GM23338 (cell line): ENCODE measurements around the gene EHD1. TPM values are rescaled to one million over a fixed set of nuclear protein-coding genes. Genes with fewer than 3 reads are reported as not detected.

Experiments
- ATAC-seq: fragments of 200-7000 bp; cut with Tn5 transposase; 3 replicates; pipeline ENCODE4 v1.9.1; 2020
- DNase-seq: peaks from one replicate; pipeline ENCODE4 v3.0.0-alpha.2; 2015; ENCODE audit warnings: low spot score
- H2AFZ ChIP-seq: fragments of 200-600 bp; sonication (generic); 2 replicates; pipeline ENCODE4 v1.8.0; 2016; ENCODE audit warnings: antibody characterized with exemption, mild to moderate bottlenecking, moderate library complexity
- H3F3A ChIP-seq: fragments of 200-600 bp; sonication (generic); replicated peaks from 2 replicates; pipeline ENCODE4 v1.8.0; 2017; ENCODE audit warnings: antibody characterized with exemption, mixed run types, low read depth
- H3K27ac ChIP-seq: fragments of 200-600 bp; sonication (generic); 2 replicates; pipeline ENCODE4 v1.6.1; 2016; ENCODE audit warnings: low read depth
- H3K27me3 ChIP-seq: fragments of 200-600 bp; sonication (generic); 2 replicates; pipeline ENCODE4 v1.8.0; 2016; ENCODE audit warnings: mild to moderate bottlenecking, mixed run types, moderate library complexity; ENCODE audit not compliant: insufficient read depth
- H3K36me3 ChIP-seq: fragments of 200-600 bp; sonication (generic); 2 replicates; pipeline ENCODE4 v1.8.0; 2016; ENCODE audit warnings: mild to moderate bottlenecking; ENCODE audit not compliant: insufficient read depth
- H3K4me1 ChIP-seq: fragments of 200-600 bp; sonication (generic); 2 replicates; pipeline ENCODE4 v1.8.0; 2016; ENCODE audit warnings: mild to moderate bottlenecking, moderate library complexity; ENCODE audit not compliant: insufficient read depth
- H3K4me2 ChIP-seq: fragments of 200-600 bp; sonication (generic); 2 replicates; pipeline ENCODE4 v1.7.1; 2017; ENCODE audit warnings: mixed run types
- H3K4me3 ChIP-seq: fragments of 200-600 bp; sonication (generic); 2 replicates; pipeline ENCODE4 v1.6.1; 2016; ENCODE audit warnings: mixed run types
- H3K79me2 ChIP-seq: fragments of 200-600 bp; sonication (generic); replicated peaks from 2 replicates; pipeline ENCODE4 v1.8.0; 2017; ENCODE audit warnings: mild to moderate bottlenecking; ENCODE audit not compliant: insufficient read depth
- H3K9me2 ChIP-seq: fragments of 200-600 bp; sonication (generic); 2 replicates; pipeline ENCODE4 v1.8.0; 2017; ENCODE audit not compliant: insufficient read depth
- H4K20me1 ChIP-seq: fragments of 200-600 bp; sonication (generic); replicated peaks from 2 replicates; pipeline ENCODE4 v1.8.0; 2017; ENCODE audit warnings: mild to moderate bottlenecking; ENCODE audit not compliant: insufficient read depth
- H3K27ac Mint-ChIP-seq: 2 replicates; pipeline ENCODE4 v1.8.0; 2020; ENCODE audit warnings: inconsistent platforms, mild to moderate bottlenecking, moderate library complexity, mixed read lengths
- H3K27me3 Mint-ChIP-seq: 3 replicates; pipeline ENCODE4 v1.8.0; 2022; ENCODE audit warnings: low read depth, mild to moderate bottlenecking, moderate library complexity, mixed read lengths, inconsistent platforms; ENCODE audit not compliant: insufficient read depth, poor library complexity
- H3K36me3 Mint-ChIP-seq: 3 replicates; pipeline ENCODE4 v1.8.0; 2021; ENCODE audit warnings: low read depth, mild to moderate bottlenecking, inconsistent platforms, moderate library complexity, mixed read lengths
- H3K4me1 Mint-ChIP-seq: 3 replicates; pipeline ENCODE4 v1.8.0; 2020; ENCODE audit warnings: mild to moderate bottlenecking, inconsistent platforms, mixed read lengths
- H3K4me3 Mint-ChIP-seq: 3 replicates; pipeline ENCODE4 v1.8.0; 2021; ENCODE audit warnings: moderate library complexity, mild to moderate bottlenecking, inconsistent platforms, mixed read lengths
- H3K9me3 Mint-ChIP-seq: 3 replicates; pipeline ENCODE4 v1.8.0; 2020; ENCODE audit warnings: moderate library complexity, mild to moderate bottlenecking, inconsistent platforms, mixed read lengths
- CREB1 ChIP-seq: fragments of 250-450 bp; sonication (Bioruptor Pico); IDR thresholded peaks from 2 replicates; pipeline ENCODE4 v1.5.0; 2020; ENCODE audit warnings: low read depth, mild to moderate bottlenecking, moderate library complexity
- EZH2 ChIP-seq: fragments of 200-600 bp; sonication (generic); IDR thresholded peaks from one replicate; pipeline ENCODE4 v1.8.0; 2017; ENCODE audit warnings: antibody characterized with exemption, mild to moderate bottlenecking, low read depth; ENCODE audit not compliant: unreplicated experiment
- EZH2phosphoT487 ChIP-seq: fragments of 200-600 bp; sonication (generic); IDR thresholded peaks from one replicate; pipeline ENCODE4 v1.8.1; 2018; ENCODE audit warnings: antibody characterized with exemption; ENCODE audit not compliant: unreplicated experiment
- JUNB ChIP-seq: IDR thresholded peaks from one replicate; pipeline ENCODE4 v1.6.1; 2016; ENCODE audit warnings: antibody characterized with exemption; ENCODE audit not compliant: unreplicated experiment
- NANOG ChIP-seq: IDR thresholded peaks from 2 replicates; pipeline ENCODE4 v1.6.1; 2016; ENCODE audit warnings: antibody characterized with exemption, borderline replicate concordance
- POLR2AphosphoS5 ChIP-seq: IDR thresholded peaks from 2 replicates; pipeline ENCODE4 v1.6.1; 2016; ENCODE audit warnings: antibody characterized with exemption, low read depth
- ZNF114 ChIP-seq: fragments of 250-450 bp; sonication (Bioruptor Pico); IDR thresholded peaks from 2 replicates; pipeline ENCODE4 v1.5.0; 2020; ENCODE audit warnings: mild to moderate bottlenecking, moderate library complexity
- polyA plus RNA-seq: library from polyadenylated mRNA; unstranded; fragments of >200 nt; fragmentation: Nextera tagmentation; extraction: Ambion mirVana; gene quantifications from 2 replicates; pipeline ENCODE4 v1.2.1, GENCODE V29; 2016
- total RNA-seq: library from RNA; depleted of rRNA; stranded (reverse); fragments of >200 nt; shearing (Covaris generic); gene quantifications from 2 replicates; pipeline ENCODE4 v1.2.3, GENCODE V29; 2014
- TF ChIP-seq, protein P1 (sequence below): fragments of 250-450 bp; sonication (Bioruptor Pico); IDR thresholded peaks from 2 replicates; pipeline ENCODE4 v1.5.0; 2020; ENCODE audit warnings: mild to moderate bottlenecking, moderate library complexity
- TF ChIP-seq, protein P2 (sequence below), 2 experiments: fragments of 200-600 bp in 1 of 2; sonication (generic) in 1 of 2; conservative IDR thresholded peaks; 2 replicates each; pipeline versions ENCODE4 v1.5.1 to v1.6.1; 2016 to 2017; ENCODE audit warnings: antibody characterized with exemption in 2 of 2, low read depth in 2 of 2, mild to moderate bottlenecking in 2 of 2, moderate library complexity in 1 of 2
- TF ChIP-seq, protein P3 (sequence below): IDR thresholded peaks from 2 replicates; pipeline ENCODE4 v1.6.1; 2016; ENCODE audit warnings: antibody characterized with exemption

EHD1 gene
- total and polyA plus RNA-seq, 2 experiments from 2014 or later = 16.7 to 69.7 TPM

DNA sequence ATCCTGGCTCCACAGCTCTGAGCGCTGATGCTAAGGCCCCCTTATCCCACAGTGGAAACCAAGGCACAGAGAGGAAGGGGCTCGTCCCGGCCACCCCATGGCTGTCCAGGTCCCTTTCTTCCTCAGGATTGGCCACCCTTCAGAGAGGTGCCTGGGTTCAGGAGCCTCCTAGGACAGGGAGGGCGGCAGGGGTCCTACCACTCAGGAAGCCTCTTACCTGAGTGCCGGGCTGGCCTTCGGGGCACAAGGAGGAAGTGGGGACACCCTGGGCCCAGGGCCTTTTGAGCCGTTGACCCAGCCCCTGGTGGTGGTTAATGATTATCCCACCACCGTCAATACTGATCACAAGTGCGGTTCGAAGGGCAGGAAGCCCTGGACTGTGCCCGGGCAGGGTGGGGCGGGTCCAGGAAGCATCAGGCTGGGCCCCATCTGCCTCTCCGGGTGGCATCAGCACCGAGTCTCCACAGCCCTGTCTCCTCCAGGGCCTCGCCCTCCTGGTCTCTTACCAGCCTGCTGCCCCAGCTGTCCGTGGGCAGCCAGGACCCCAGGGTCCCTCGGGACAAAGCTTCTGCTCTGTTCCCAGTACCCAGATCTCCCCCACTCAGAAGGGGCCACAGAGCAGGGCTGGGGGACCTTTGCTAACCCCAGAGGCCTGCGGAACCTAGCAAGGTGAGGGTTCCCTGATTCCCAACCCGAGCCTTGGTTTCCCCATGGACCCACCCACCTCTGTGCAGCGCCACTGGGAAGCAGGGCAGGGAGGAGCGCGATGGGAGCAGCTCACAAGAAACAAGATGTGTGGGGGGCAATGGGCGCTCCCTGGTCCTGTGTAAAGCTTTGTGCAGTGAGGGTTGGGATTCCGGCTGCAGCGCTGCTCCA, 15.0 kb upstream of the EHD1 start (continued):
- TF ChIP-seq, protein P1, sequence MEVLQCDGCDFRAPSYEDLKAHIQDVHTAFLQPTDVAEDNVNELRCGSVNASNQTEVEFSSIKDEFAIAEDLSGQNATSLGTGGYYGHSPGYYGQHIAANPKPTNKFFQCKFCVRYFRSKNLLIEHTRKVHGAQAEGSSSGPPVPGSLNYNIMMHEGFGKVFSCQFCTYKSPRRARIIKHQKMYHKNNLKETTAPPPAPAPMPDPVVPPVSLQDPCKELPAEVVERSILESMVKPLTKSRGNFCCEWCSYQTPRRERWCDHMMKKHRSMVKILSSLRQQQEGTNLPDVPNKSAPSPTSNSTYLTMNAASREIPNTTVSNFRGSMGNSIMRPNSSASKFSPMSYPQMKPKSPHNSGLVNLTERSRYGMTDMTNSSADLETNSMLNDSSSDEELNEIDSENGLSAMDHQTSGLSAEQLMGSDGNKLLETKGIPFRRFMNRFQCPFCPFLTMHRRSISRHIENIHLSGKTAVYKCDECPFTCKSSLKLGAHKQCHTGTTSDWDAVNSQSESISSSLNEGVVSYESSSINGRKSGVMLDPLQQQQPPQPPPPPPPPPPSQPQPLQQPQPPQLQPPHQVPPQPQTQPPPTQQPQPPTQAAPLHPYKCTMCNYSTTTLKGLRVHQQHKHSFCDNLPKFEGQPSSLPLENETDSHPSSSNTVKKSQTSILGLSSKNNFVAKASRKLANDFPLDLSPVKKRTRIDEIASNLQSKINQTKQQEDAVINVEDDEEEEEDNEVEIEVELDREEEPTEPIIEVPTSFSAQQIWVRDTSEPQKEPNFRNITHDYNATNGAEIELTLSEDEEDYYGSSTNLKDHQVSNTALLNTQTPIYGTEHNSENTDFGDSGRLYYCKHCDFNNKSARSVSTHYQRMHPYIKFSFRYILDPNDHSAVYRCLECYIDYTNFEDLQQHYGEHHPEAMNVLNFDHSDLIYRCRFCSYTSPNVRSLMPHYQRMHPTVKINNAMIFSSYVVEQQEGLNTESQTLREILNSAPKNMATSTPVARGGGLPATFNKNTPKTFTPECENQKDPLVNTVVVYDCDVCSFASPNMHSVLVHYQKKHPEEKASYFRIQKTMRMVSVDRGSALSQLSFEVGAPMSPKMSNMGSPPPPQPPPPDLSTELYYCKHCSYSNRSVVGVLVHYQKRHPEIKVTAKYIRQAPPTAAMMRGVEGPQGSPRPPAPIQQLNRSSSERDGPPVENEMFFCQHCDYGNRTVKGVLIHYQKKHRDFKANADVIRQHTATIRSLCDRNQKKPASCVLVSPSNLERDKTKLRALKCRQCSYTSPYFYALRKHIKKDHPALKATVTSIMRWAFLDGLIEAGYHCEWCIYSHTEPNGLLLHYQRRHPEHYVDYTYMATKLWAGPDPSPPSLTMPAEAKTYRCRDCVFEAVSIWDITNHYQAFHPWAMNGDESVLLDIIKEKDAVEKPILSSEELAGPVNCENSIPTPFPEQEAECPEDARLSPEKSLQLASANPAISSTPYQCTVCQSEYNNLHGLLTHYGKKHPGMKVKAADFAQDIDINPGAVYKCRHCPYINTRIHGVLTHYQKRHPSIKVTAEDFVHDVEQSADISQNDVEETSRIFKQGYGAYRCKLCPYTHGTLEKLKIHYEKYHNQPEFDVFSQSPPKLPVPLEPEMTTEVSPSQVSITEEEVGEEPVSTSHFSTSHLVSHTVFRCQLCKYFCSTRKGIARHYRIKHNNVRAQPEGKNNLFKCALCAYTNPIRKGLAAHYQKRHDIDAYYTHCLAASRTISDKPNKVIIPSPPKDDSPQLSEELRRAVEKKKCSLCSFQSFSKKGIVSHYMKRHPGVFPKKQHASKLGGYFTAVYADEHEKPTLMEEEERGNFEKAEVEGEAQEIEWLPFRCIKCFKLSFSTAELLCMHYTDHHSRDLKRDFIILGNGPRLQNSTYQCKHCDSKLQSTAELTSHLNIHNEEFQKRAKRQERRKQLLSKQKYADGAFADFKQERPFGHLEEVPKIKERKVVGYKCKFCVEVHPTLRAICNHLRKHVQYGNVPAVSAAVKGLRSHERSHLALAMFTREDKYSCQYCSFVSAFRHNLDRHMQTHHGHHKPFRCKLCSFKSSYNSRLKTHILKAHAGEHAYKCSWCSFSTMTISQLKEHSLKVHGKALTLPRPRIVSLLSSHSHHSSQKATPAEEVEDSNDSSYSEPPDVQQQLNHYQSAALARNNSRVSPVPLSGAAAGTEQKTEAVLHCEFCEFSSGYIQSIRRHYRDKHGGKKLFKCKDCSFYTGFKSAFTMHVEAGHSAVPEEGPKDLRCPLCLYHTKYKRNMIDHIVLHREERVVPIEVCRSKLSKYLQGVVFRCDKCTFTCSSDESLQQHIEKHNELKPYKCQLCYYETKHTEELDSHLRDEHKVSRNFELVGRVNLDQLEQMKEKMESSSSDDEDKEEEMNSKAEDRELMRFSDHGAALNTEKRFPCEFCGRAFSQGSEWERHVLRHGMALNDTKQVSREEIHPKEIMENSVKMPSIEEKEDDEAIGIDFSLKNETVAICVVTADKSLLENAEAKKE = no peak
- TF ChIP-seq EZH2 (no peak), EZH2phosphoT487 (no peak), ZNF114 (no peak)
- TF ChIP-seq, protein P2, sequence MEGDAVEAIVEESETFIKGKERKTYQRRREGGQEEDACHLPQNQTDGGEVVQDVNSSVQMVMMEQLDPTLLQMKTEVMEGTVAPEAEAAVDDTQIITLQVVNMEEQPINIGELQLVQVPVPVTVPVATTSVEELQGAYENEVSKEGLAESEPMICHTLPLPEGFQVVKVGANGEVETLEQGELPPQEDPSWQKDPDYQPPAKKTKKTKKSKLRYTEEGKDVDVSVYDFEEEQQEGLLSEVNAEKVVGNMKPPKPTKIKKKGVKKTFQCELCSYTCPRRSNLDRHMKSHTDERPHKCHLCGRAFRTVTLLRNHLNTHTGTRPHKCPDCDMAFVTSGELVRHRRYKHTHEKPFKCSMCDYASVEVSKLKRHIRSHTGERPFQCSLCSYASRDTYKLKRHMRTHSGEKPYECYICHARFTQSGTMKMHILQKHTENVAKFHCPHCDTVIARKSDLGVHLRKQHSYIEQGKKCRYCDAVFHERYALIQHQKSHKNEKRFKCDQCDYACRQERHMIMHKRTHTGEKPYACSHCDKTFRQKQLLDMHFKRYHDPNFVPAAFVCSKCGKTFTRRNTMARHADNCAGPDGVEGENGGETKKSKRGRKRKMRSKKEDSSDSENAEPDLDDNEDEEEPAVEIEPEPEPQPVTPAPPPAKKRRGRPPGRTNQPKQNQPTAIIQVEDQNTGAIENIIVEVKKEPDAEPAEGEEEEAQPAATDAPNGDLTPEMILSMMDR (conservative IDR thresholded peaks at IDR 0.05; ENCODE audit: low read depth in 2 of 2) = no peak

DNA sequence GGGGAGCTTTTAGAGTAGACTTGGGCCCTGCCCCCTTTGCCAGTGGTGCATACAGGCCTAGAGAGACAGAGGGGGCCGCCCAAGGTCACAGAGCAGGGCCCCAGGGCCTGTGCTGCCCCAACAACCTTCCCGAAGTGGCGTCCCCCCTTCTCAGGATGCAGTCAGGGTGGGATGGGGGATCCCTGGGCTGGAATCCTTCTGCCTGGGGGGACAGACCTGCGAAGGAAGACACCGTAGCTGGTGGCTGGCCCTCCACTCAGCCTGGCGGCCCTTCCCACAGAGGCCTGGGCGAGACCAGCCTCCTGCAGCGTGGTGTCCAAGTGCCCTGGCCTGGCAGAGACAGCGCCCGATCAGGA, 14.4 kb upstream of the EHD1 start:
- H3K27ac Mint-ChIP-seq = no peak overlapping the region
- H3K4me3 Mint-ChIP-seq = no peak overlapping the region
- no peak for TF ChIP-seq POLR2AphosphoS5
- no peak for TF ChIP-seq JUNB
- TF ChIP-seq NANOG = no peak
- TF ChIP-seq CREB1 = no peak
- TF ChIP-seq, protein P3, sequence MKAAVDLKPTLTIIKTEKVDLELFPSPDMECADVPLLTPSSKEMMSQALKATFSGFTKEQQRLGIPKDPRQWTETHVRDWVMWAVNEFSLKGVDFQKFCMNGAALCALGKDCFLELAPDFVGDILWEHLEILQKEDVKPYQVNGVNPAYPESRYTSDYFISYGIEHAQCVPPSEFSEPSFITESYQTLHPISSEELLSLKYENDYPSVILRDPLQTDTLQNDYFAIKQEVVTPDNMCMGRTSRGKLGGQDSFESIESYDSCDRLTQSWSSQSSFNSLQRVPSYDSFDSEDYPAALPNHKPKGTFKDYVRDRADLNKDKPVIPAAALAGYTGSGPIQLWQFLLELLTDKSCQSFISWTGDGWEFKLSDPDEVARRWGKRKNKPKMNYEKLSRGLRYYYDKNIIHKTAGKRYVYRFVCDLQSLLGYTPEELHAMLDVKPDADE = no peak
- no peak overlapping the region for H3K4me3 ChIP-seq
- peaks cover 15% of the 10 kb centered on the region for H3K27me3 Mint-ChIP-seq
- no peaks in the 10 kb centered on the region for H3K79me2 ChIP-seq
- DNase-seq (no peak), ATAC-seq (no peak)
- H3K4me2 ChIP-seq = no peak overlapping the region
- H3K9me2 ChIP-seq = no peaks in the 10 kb centered on the region
- no peaks in the 10 kb centered on the region for H3K9me3 Mint-ChIP-seq
- no peaks in the 10 kb centered on the region for H3K36me3 ChIP-seq
- peaks cover 9% of the 10 kb centered on the region; the same call in 1 of the 2 replicates for H3K4me1 ChIP-seq
- H4K20me1 ChIP-seq = no peaks in the 10 kb centered on the region
- H3F3A ChIP-seq = no peaks in the 10 kb centered on the region
- H3K4me1 Mint-ChIP-seq = peaks cover 15% of the 10 kb centered on the region
- H3K36me3 Mint-ChIP-seq = no peaks in the 10 kb centered on the region; the same call in 2 of the 3 replicates
- H2AFZ ChIP-seq = no peak overlapping the region
- H3K27ac ChIP-seq = no peak overlapping the region
- H3K27me3 ChIP-seq = no peaks in the 10 kb centered on the region
